Neural crest cell (in vitro differentiated cells): ENCODE data around the gene KIF26B. TPM values are rescaled to one million over a fixed set of nuclear protein-coding genes. Genes with fewer than 3 reads are reported as not detected.

ENCODE experiments used
- DNase-seq: peaks from one replicate; pipeline ENCODE4 v3.0.0; 2021; ENCODE audit warnings: low read depth, mixed read lengths, low spot score
- H3K27ac Mint-ChIP-seq: one replicate; pipeline ENCODE4 v1.8.0; 2021; ENCODE audit warnings: mild to moderate bottlenecking, mixed read lengths; ENCODE audit not compliant: unreplicated experiment
- H3K27me3 Mint-ChIP-seq: 2 replicates; pipeline ENCODE4 v1.8.0; 2021; ENCODE audit warnings: low read depth, mild to moderate bottlenecking, mixed read lengths
- H3K36me3 Mint-ChIP-seq: 2 replicates; pipeline ENCODE4 v1.8.0; 2021; ENCODE audit warnings: low read depth, mild to moderate bottlenecking, mixed read lengths
- H3K4me1 Mint-ChIP-seq: 2 replicates; pipeline ENCODE4 v1.8.0; 2021; ENCODE audit warnings: mixed read lengths
- H3K4me3 Mint-ChIP-seq: one replicate; pipeline ENCODE4 v1.8.0; 2021; ENCODE audit warnings: mild to moderate bottlenecking, mixed read lengths
- H3K9me3 Mint-ChIP-seq: 2 replicates; pipeline ENCODE4 v1.8.0; 2021; ENCODE audit warnings: mixed read lengths
- total RNA-seq: library from RNA; stranded (reverse); gene quantifications from 2 replicates; pipeline ENCODE4 v1.2.1, GENCODE V29; 2021
- TF ChIP-seq, protein P1 (sequence below): fragments of 200-600 bp; sonication (generic); conservative IDR thresholded peaks from 2 replicates; pipeline ENCODE4 v1.5.0; 2021; ENCODE audit warnings: antibody characterized with exemption, mild to moderate bottlenecking

KIF26B gene
- total RNA-seq, 1 donor from 2014 or later, result 6.2 TPM

DNA sequence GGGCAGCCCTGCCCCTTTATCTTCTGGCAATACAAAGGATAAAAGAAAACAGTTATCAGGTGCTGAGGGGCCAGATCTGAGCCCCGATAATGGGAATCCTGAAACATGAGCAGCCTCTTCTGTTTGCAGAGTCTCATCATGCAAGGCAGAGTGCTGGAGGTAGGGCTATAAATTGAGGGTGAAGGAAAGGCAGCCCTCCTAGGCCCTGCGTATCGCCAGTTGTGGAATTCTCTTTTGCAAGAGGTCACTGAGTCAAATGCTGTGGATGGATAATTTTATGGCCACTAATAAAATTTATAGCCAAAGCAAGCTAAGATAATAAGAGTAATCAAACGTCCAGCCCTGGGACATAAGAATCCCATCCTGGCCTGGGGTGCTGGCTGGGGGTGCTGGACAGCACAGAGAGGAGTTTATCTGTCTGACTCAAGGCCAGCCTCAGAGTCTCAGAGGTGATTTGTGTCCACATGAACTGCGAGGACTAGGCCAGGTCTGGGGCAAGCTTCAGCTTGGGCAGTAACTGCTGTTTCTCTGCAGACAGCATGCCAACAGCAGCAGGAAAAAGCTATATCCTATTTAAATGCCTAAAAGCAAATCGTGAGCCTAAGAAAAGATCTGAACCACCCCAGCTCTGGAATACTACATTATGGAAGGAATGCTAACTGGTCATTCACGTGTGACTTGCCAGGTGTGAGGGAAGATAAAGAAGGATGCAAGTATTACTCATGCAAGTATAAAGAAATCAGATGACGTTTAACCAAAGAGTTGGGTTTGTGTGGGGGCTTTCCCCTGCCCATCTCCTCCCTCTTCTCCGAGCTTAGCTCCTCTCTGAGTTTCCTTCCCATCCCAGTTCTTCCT, 254.8 kb downstream of the KIF26B start:
- Mint-ChIP-seq H3K36me3 (no peaks in the 10 kb centered on the region), H3K27ac (peak overlapping the region; percentile 13), H3K4me1 (peaks cover 36% of the 10 kb centered on the region), H3K27me3 (no peaks in the 10 kb centered on the region), H3K4me3 (no peak overlapping the region), H3K9me3 (no peaks in the 10 kb centered on the region)
- TF ChIP-seq, protein P1, sequence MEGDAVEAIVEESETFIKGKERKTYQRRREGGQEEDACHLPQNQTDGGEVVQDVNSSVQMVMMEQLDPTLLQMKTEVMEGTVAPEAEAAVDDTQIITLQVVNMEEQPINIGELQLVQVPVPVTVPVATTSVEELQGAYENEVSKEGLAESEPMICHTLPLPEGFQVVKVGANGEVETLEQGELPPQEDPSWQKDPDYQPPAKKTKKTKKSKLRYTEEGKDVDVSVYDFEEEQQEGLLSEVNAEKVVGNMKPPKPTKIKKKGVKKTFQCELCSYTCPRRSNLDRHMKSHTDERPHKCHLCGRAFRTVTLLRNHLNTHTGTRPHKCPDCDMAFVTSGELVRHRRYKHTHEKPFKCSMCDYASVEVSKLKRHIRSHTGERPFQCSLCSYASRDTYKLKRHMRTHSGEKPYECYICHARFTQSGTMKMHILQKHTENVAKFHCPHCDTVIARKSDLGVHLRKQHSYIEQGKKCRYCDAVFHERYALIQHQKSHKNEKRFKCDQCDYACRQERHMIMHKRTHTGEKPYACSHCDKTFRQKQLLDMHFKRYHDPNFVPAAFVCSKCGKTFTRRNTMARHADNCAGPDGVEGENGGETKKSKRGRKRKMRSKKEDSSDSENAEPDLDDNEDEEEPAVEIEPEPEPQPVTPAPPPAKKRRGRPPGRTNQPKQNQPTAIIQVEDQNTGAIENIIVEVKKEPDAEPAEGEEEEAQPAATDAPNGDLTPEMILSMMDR, result no peak
- no peak for DNase-seq

DNA sequence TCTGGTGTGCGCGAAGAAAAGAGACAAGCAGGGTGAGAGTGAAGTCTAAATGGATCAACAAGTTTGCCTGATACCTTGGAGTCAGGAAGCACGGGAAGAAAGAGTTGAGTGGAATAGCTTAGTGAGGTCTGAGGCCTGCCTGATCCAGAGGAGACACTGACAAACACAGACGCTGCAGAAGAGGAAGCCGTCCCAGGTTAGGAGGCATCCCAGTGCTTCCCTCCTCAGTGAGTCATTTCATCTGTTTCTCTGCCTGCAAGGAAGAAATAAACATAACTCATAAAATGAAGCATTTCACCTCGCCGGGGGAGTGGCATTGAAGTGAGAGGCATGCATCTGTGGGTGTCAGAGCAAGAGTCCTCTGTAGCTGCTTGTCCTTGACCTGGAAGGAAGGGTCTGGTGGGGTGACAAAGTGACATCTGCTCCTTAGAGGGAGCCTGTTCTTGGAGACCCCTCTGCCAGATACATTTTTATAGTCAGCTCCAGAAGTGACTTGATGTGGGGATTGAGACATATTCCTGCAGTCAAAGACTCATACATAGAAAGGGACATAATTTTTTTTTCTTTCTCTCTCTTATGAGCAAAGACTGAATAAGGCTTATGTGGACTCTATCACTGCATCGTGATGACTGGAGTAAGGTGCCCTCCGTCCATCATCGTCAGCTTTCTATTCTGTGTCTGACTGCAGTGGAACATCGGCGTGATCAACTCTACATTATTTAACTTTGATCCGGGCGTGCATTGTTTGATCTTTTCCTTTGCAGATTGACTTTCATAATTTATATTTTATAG, 256.7 kb downstream of the KIF26B start:
- Mint-ChIP-seq H3K4me1 (peaks cover 27% of the 10 kb centered on the region), H3K4me3 (no peak overlapping the region), H3K27ac (no peak overlapping the region)

DNA sequence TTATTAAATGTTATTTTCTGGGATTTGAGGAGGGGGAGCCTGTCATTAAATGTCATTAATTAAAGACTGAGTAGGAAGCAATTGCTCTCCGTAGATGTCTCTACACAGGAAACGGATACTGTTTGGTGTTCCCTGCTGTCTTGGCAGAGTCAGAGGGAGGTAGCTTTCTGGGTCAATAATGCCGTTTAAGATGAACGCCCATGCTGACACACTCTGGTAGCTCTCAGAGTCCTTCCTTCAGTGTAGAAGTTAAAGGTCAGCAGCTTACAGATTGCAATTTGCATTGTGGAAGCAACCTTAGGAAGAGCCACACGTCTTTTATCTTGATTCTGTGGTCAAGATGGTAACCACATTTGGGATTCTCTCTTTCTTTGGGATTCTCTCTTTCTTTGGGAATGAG, 257.5 kb downstream of the KIF26B start:
- H3K4me3 Mint-ChIP-seq, result no peak overlapping the region
- peaks cover 26% of the 10 kb centered on the region for H3K4me1 Mint-ChIP-seq
- H3K27me3 Mint-ChIP-seq, result peaks cover 3% of the 10 kb centered on the region
- H3K27ac Mint-ChIP-seq, result no peak overlapping the region
- TF ChIP-seq, protein P1, result no peak
- no peaks in the 10 kb centered on the region for H3K36me3 Mint-ChIP-seq
- DNase-seq, result no peak
- H3K9me3 Mint-ChIP-seq, result no peaks in the 10 kb centered on the region

More for the DNA sequence above, 256.7 kb downstream of the KIF26B start:
- TF ChIP-seq, protein P1, result no peak
- Mint-ChIP-seq H3K27me3 (no peaks in the 10 kb centered on the region), H3K9me3 (no peaks in the 10 kb centered on the region), H3K36me3 (no peaks in the 10 kb centered on the region)
- DNase-seq, result no peak

DNA sequence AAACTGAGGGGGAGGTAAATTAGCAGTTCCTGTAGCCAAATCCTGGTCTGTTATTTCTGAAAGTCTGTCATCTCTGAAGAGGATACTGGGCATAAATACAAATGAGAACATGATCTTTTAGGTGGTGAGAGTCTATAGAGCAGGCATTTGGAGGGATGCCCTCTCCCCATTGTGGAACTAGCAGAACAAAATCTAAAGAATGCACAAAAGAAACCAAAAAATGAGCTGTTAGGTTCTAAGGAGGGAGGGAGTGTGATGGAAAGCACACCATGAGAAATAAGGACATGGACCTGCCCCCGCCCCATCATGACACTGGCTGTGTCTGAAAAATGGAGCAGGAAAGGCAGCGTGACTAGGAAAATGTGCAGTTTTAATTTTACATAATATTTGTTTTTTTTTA, 262.0 kb downstream of the KIF26B start:
- TF ChIP-seq, protein P1, result no peak
- no peaks in the 10 kb centered on the region for H3K9me3 Mint-ChIP-seq
- no peak for DNase-seq
- H3K36me3 Mint-ChIP-seq, result no peaks in the 10 kb centered on the region
- no peak overlapping the region for H3K4me3 Mint-ChIP-seq
- H3K27me3 Mint-ChIP-seq, result peaks cover 8% of the 10 kb centered on the region
- H3K27ac Mint-ChIP-seq, result no peak overlapping the region
- peaks cover 41% of the 10 kb centered on the region for H3K4me1 Mint-ChIP-seq

DNA sequence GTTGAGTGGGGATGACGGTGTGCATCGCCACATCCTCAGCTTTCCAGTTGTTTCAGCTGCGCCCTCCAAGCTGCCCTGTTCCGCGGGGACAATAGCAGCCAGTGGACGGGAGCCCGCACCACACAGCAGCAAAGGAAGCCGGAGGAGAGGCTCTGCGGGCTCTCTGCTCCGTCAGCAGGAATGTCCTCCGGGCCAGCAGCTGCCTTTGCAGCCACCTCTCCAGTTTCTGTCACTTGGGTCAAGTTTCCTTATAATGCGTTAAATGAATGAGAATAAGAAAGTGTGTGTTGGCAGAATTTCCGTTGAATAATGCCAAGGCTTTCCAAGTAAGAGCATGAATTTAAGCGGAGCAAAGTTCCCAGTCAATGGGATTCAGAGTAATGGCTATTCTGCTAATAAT, 263.3 kb downstream of the KIF26B start:
- DNase-seq, result no peak
- peaks cover 30% of the 10 kb centered on the region for H3K4me1 Mint-ChIP-seq
- H3K9me3 Mint-ChIP-seq, result no peaks in the 10 kb centered on the region
- H3K4me3 Mint-ChIP-seq, result peak overlapping the region; percentile 6
- H3K27me3 Mint-ChIP-seq, result peaks cover 8% of the 10 kb centered on the region
- H3K27ac Mint-ChIP-seq, result no peak overlapping the region
- H3K36me3 Mint-ChIP-seq, result no peaks in the 10 kb centered on the region
- TF ChIP-seq, protein P1, result no peak
